Type B pancreatic cell (in vitro differentiated cells): ENCODE data around the gene SORL1-AS1.
"Not testable (repeated sequence)": the region's sequence is repeated elsewhere in the genome, so short reads cannot be mapped to it uniquely, and the experiment has no call there.

ENCODE experiments used
- DNase-seq: peaks from one replicate; pipeline ENCODE4 v3.0.0; 2021; ENCODE audit warnings: mixed read lengths; ENCODE audit not compliant: unreplicated experiment; ENCODE audit errors: extremely low spot score
- H3K27ac Mint-ChIP-seq: 2 replicates; pipeline ENCODE4 v1.8.0; 2021; ENCODE audit warnings: mild to moderate bottlenecking, mixed read lengths
- H3K27me3 Mint-ChIP-seq: 2 replicates; pipeline ENCODE4 v1.8.0; 2021; ENCODE audit warnings: mixed read lengths
- H3K36me3 Mint-ChIP-seq: 2 replicates; pipeline ENCODE4 v1.8.0; 2021; ENCODE audit warnings: mixed read lengths
- H3K4me1 Mint-ChIP-seq: one replicate; pipeline ENCODE4 v1.8.0; 2021; ENCODE audit warnings: mixed read lengths; ENCODE audit not compliant: unreplicated experiment
- H3K4me3 Mint-ChIP-seq: 2 replicates; pipeline ENCODE4 v1.8.0; 2021; ENCODE audit warnings: mild to moderate bottlenecking, mixed read lengths
- H3K9me3 Mint-ChIP-seq: 2 replicates; pipeline ENCODE4 v1.8.0; 2021; ENCODE audit warnings: mixed read lengths
- CTCF ChIP-seq: fragments of 200-600 bp; sonication (generic); conservative IDR thresholded peaks from 2 replicates; pipeline ENCODE4 v1.5.0; 2021; ENCODE audit warnings: antibody characterized with exemption, mild to moderate bottlenecking

The SORL1-AS1 gene

GRCh38 chr11:121412000-121412587, 40.7 kb downstream of the SORL1-AS1 start:
- H3K4me3 Mint-ChIP-seq, result no peak overlapping the region
- H3K9me3 Mint-ChIP-seq, result no peaks in the 10 kb centered on the region
- H3K36me3 Mint-ChIP-seq, result no peaks in the 10 kb centered on the region
- no peak for TF ChIP-seq CTCF
- no peaks in the 10 kb centered on the region for H3K27me3 Mint-ChIP-seq
- no peak overlapping the region for H3K27ac Mint-ChIP-seq
- H3K4me1 Mint-ChIP-seq, result peaks cover 4% of the 10 kb centered on the region
- DNase-seq, result no peak

- not testable (repeated sequence) for H3K4me3 Mint-ChIP-seq, H3K27me3 Mint-ChIP-seq, H3K36me3 Mint-ChIP-seq, H3K9me3 Mint-ChIP-seq, H3K4me1 Mint-ChIP-seq, H3K27ac Mint-ChIP-seq, DNase-seq
These were observed 41.4 kb downstream of the SORL1-AS1 start for GRCh38 chr11:121411330-121411729.

- not testable (repeated sequence) for H3K27ac Mint-ChIP-seq, DNase-seq, H3K4me3 Mint-ChIP-seq, H3K9me3 Mint-ChIP-seq, H3K4me1 Mint-ChIP-seq, H3K36me3 Mint-ChIP-seq, H3K27me3 Mint-ChIP-seq
These were observed 42.7 kb downstream of the SORL1-AS1 start for GRCh38 chr11:121410041-121410440.

- Mint-ChIP-seq H3K36me3 (no peaks in the 10 kb centered on the region), H3K4me1 (no peaks in the 10 kb centered on the region), H3K27me3 (no peaks in the 10 kb centered on the region), H3K9me3 (peaks cover 5% of the 10 kb centered on the region), H3K27ac (no peak overlapping the region), H3K4me3 (no peak overlapping the region)
- no peak for TF ChIP-seq CTCF
- DNase-seq, result no peak
These were observed 43.9 kb downstream of the SORL1-AS1 start for GRCh38 chr11:121408830-121409229.

GRCh38 chr11:121406291-121406690, 46.5 kb downstream of the SORL1-AS1 start:
- no peak for TF ChIP-seq CTCF
- Mint-ChIP-seq H3K27me3 (no peaks in the 10 kb centered on the region), H3K27ac (no peak overlapping the region), H3K4me3 (no peak overlapping the region), H3K9me3 (peaks cover 15% of the 10 kb centered on the region), H3K36me3 (no peaks in the 10 kb centered on the region), H3K4me1 (no peaks in the 10 kb centered on the region)
- DNase-seq, result no peak

GRCh38 chr11:121405646-121406045, 47.1 kb downstream of the SORL1-AS1 start:
- H3K4me3 Mint-ChIP-seq, result no peak overlapping the region
- H3K27ac Mint-ChIP-seq, result no peak overlapping the region
- peaks cover 15% of the 10 kb centered on the region for H3K9me3 Mint-ChIP-seq
- DNase-seq, result no peak
- no peaks in the 10 kb centered on the region for H3K4me1 Mint-ChIP-seq
- TF ChIP-seq CTCF, result no peak
- H3K27me3 Mint-ChIP-seq, result no peaks in the 10 kb centered on the region
- H3K36me3 Mint-ChIP-seq, result no peaks in the 10 kb centered on the region

- Mint-ChIP-seq H3K27ac (no peak overlapping the region), H3K36me3 (no peaks in the 10 kb centered on the region), H3K4me1 (peaks cover 2% of the 10 kb centered on the region), H3K9me3 (peaks cover 4% of the 10 kb centered on the region), H3K27me3 (peaks cover 3% of the 10 kb centered on the region), H3K4me3 (no peak overlapping the region)
- no peak for DNase-seq
- TF ChIP-seq CTCF, result no peak
These were observed 58.0 kb downstream of the SORL1-AS1 start for GRCh38 chr11:121394785-121395184.
